LNCAP (cell line): ENCODE results near the gene ENTPD6.

Source experiments
- CTCF ChIP-seq: fragments of 450-650 bp; IDR thresholded peaks from 2 replicates; pipeline ENCODE4 v1.5.1; 2017; ENCODE audit warnings: mild to moderate bottlenecking

The ENTPD6 gene

GRCh38 chr20:25214426-25214790, 18.9 kb downstream of the ENTPD6 start:
- TF ChIP-seq CTCF = no peak

GRCh38 chr20:25214819-25215218, 19.3 kb downstream of the ENTPD6 start:
- no peak for TF ChIP-seq CTCF

GRCh38 chr20:25215521-25215920, 20.0 kb downstream of the ENTPD6 start:
- TF ChIP-seq CTCF = no peak

- no peak for TF ChIP-seq CTCF
Measured at GRCh38 chr20:25216199-25216945, 20.9 kb downstream of the ENTPD6 start.

GRCh38 chr20:25217161-25218108, 21.9 kb downstream of the ENTPD6 start:
- no peak for TF ChIP-seq CTCF

- TF ChIP-seq CTCF = no peak
Measured at GRCh38 chr20:25218109-25218486, 22.6 kb downstream of the ENTPD6 start.

- no peak for TF ChIP-seq CTCF
Measured at GRCh38 chr20:25218492-25218891, 23.0 kb downstream of the ENTPD6 start.
